Prostate gland (tissue), 2 donors: ENCODE measurements around the gene BAG5. TPM values are rescaled to one million over a fixed set of nuclear protein-coding genes. Genes with fewer than 3 reads are reported as not detected.

Experiments
- DNase-seq: peaks from one replicate; pipeline ENCODE4 v3.0.0-alpha.2; 2019; ENCODE audit warnings: low spot score
- H3K27ac ChIP-seq, 2 donors: fragments of 200-600 bp; sonication (generic); 2 replicates each; pipeline ENCODE4 v1.5.1; 2017 to 2019
- H3K27me3 ChIP-seq: fragments of 200-600 bp; sonication (generic); replicated peaks from 2 replicates; pipeline ENCODE4 v1.5.1; 2019; ENCODE audit not compliant: insufficient read depth
- H3K36me3 ChIP-seq, 2 donors: fragments of 200-600 bp; sonication (generic); 1 replicate in 1 of 2; 2 replicates in 1 of 2; pipeline versions ENCODE4 v1.5.1 to v1.8.1; 2017 to 2019
- H3K4me1 ChIP-seq: fragments of 200-600 bp; sonication (generic); replicated peaks from 2 replicates; pipeline ENCODE4 v1.5.1; 2019
- H3K4me3 ChIP-seq, 2 donors: fragments of 200-600 bp; sonication (generic); 2 replicates each; pipeline ENCODE4 v1.5.1; 2017 to 2019
- H3K9me3 ChIP-seq: fragments of 200-600 bp; sonication (generic); 2 replicates; pipeline ENCODE4 v1.5.1; 2017
- CTCF ChIP-seq, 4 experiments: fragments of 200-600 bp in 2 of 4; fragments of 450-650 bp in 2 of 4; sonication (generic) in 2 of 4; IDR thresholded peaks; 1 replicate in 3 of 4; 2 replicates in 1 of 4; pipeline ENCODE4 v1.5.1; 2016 to 2019; ENCODE audit warnings: antibody characterized with exemption in 4 of 4, mild to moderate bottlenecking in 2 of 4, moderate library complexity in 2 of 4
- POLR2A ChIP-seq: fragments of 450-650 bp; IDR thresholded peaks from one replicate; pipeline ENCODE4 v1.6.1; 2016; ENCODE audit warnings: antibody characterized with exemption, mild to moderate bottlenecking
- POLR2AphosphoS5 ChIP-seq: sonication (generic); formaldehyde crosslinking; IDR thresholded peaks from one replicate; pipeline ENCODE4 v1.6.1; 2017; ENCODE audit warnings: antibody characterized with exemption
- WGBS: methylation state at CpG from one replicate; pipeline ENCODE4 v1.1.5; 2018; 5-methylcytosine and 5-hydroxymethylcytosine counted together
- intact Hi-C: fragments of 100-400 bp; cut with DNase I; formaldehyde crosslinking; loops from one replicate; pipeline ENCODE4 v1.14.2; 2022
- total RNA-seq, 2 donors: library from RNA; depleted of rRNA; stranded (reverse); fragments of >200 nt; gene quantifications; one replicate each; pipeline ENCODE4 v1.1.0, GENCODE V29; 2016

The BAG5 gene
- total RNA-seq, 2 donors from 2014 or later = 31.2 to 33.3 TPM

- H3K4me3 ChIP-seq = no peak overlapping the region
- peak; percentile 55 for DNase-seq
- peak; percentile 89 to 96 (median 92) for TF ChIP-seq CTCF (IDR thresholded peaks at IDR 0.05)
- TF ChIP-seq POLR2AphosphoS5 = peak; percentile 34
- no peak for TF ChIP-seq POLR2A
- WGBS = 16% methylated on average over 16 of the region's 21 CpGs
- no peaks in the 10 kb centered on the region for H3K27me3 ChIP-seq
- no peaks in the 10 kb centered on the region for H3K36me3 ChIP-seq
- H3K4me1 ChIP-seq = peaks cover 22% of the 10 kb centered on the region
- no peaks in the 10 kb centered on the region for H3K9me3 ChIP-seq
- H3K27ac ChIP-seq = no peak overlapping the region
- intact Hi-C loops = loop anchor here (1.0 kb wide), 1 partner anchor 29 kb away; no protein-coding TSS in a partner anchor
Measured at GRCh38 chr14:103546652-103547454, 15.6 kb downstream of the BAG5 start.

DNA sequence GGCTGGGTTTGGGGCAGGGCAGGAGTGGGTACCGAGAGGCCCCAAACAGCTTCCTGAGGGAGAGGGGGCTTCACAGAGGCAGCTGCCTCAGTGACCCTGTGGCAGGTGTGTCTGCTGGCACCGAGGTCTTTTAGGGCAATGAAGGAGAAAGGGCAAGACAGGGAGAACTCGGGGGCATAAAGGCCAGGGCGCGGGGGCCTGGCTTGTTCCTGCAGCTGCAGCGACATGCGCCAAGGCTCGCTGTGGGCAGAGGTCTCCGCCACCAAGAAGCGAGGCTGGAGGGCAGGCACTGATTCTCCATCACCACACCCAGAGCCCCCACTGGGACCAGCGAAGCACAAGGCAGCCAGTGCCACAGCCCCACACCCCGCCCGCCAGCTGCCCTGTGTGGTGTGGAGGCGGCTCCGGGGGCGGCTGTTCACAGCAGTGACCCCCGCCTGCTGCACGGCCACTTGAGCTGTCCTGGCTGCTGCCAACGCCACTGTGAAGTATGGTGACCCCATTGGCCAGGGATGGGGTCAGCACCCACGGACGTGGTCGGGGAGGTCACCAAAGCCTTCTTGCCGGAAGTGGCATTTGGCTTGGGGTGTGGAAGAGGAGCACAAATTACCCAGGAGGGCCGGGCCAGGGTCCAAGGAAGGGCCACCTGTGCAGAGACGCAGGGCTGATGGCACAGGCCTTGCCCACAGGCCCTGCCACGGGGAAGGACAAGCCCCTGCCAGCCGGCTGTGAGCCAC lies 16.4 kb downstream of the BAG5 start:
- no peak overlapping the region for H3K4me3 ChIP-seq
- DNase-seq = no peak
- no peaks in the 10 kb centered on the region for H3K9me3 ChIP-seq
- intact Hi-C loops = no loop called here
- H3K4me1 ChIP-seq = peaks cover 25% of the 10 kb centered on the region
- WGBS = 78% methylated on average over 26 of the region's 27 CpGs
- no peak overlapping the region for H3K27ac ChIP-seq
- no peaks in the 10 kb centered on the region for H3K27me3 ChIP-seq
- H3K36me3 ChIP-seq = no peaks in the 10 kb centered on the region
- TF ChIP-seq CTCF (IDR thresholded peaks at IDR 0.05) (no peak), POLR2AphosphoS5 (no peak)

DNA sequence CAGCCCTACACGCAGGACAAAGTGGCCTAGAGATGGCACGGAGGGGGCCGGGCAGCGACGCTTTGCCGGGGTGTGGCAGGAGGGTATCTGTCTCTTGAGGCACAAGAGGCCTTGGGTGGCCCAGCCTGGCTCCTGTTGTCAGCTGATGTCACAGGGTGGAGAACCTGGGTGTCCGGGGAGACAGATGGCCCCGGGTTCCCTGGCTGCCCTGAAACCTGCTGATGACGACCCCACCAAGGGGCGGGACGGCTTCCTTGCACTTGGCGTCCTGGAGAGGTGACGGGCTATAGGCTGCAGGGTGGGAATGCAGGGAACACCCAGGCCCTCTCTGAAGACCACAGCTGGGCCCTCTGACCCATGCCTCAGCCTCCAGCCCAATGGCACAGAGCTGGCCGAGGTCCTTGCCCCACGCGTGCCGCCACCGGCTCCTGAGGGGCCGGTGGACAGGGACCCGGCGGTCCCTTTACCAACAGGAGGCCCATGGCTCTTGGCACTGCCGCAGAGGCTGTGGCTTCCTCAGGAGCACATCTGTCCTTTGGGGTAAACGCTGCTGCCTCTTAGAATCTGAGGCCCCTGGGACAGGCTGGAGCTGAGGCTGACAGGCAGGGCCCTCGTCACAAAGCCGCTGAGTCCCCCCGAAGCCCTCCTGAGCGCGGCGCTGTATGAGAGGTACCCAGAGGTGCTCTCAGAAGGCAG lies 17.1 kb downstream of the BAG5 start:
- Histone ChIP-seq H3K9me3 (no peaks in the 10 kb centered on the region), H3K4me1 (peaks cover 32% of the 10 kb centered on the region), H3K36me3 (no peaks in the 10 kb centered on the region), H3K27ac (no peak overlapping the region), H3K4me3 (no peak overlapping the region), H3K27me3 (no peaks in the 10 kb centered on the region)
- 96% methylated on average over 18 of the region's 29 CpGs for WGBS
- no peak for DNase-seq
- intact Hi-C loops = no loop called here
- TF ChIP-seq CTCF (IDR thresholded peaks at IDR 0.05) = no peak
- no peak for TF ChIP-seq POLR2A
- no peak for TF ChIP-seq POLR2AphosphoS5

DNA sequence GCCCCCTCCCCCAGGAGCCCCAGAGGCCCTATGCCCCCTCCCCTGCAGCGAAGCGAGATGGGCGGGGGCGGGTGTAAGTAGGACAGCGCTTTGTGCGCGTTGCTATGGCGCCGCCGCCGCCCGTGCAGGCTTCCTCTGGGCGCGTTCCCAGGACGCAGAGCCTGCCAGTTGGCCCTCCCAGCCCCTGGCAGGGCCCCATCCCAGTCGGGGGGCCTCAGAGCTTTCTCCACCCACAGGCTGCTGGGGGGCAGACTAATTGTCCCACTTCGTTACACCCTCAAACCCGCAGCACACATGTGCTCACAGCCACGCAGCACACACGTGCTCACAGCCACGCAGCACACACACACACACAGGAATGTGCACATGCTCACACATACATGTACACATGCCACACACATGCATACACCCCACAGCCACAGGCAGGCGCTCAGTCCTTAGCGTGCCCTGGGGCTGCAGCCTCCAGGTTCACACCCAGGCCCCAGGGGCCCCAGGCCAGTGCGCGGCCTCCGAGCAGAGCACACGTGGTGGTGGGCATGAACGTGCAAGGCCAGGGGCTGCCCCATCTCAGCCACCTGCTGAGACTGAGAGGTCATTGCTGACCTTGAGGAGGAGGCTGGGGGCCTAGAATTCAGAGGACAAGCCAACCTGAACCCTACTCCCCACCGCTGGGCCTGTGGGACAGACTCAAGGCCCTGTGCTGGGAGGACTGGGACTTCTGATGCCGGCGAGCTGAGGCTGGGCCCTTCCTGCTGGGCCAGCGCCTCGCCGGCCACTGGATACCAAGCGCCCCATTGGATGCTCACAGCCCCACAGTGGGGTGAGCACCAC lies 17.9 kb downstream of the BAG5 start:
- no peak for DNase-seq
- peak overlapping the region in 1 of 2 donors; percentile 39 for H3K27ac ChIP-seq
- WGBS = 45% methylated on average over 35 of the region's 35 CpGs
- TF ChIP-seq POLR2AphosphoS5 (no peak), POLR2A (no peak), CTCF (IDR thresholded peaks at IDR 0.05) (no peak)
- no peaks in the 10 kb centered on the region for H3K36me3 ChIP-seq
- H3K27me3 ChIP-seq = no peaks in the 10 kb centered on the region
- no peaks in the 10 kb centered on the region for H3K9me3 ChIP-seq
- H3K4me3 ChIP-seq = no peak overlapping the region
- intact Hi-C loops = no loop called here
- H3K4me1 ChIP-seq = peaks cover 36% of the 10 kb centered on the region
